ENCODE results near the gene EFNA5.

Gene EFNA5

DNA sequence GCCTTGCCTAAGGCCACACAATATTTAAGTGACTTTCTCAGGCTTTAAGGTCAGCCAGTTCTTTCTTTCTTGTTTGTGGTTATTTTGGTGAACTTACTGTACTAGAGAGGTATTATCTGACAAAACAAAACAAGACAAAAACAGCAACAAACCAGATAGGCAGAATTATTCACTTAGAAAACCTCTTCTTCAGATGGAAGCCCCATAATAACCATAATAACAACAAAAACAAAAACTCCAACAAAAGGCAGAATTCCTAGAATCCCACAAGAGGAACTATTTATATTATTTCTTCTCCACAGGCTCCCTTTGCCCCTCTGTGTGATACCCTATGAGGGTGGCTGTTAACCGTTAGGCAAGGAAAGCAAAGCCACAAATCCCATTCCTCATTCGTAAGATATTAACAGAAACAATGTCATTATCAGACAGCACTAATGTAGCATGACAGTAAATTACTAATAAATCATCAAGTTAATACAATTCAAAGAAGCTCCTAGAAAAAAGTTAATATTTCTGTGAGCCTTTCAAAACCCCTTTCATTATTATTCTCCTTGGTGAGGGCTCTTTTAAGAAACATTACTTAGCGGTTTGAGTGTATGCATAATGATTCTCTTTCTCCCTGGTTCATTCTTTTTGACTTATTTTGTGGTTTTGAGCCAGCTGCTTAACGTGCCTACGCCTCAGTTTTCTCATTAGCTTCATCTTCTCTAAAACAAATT is 274.9 kb downstream of the EFNA5 start:
- TF ChIP-seq GATA2 (IDR thresholded peaks at IDR 0.05; ENCODE audit: low read depth, low read length): no peak
- no peak for TF ChIP-seq GATA3 (IDR thresholded peaks at IDR 0.05; ENCODE audit: low read depth, low read length)

GRCh38 chr5:107393851-107394250 is 276.9 kb downstream of the EFNA5 start:
- TF ChIP-seq GATA2 (IDR thresholded peaks at IDR 0.05; ENCODE audit: low read depth, low read length) (no peak), GATA3 (IDR thresholded peaks at IDR 0.05; ENCODE audit: low read depth, low read length) (no peak)

DNA sequence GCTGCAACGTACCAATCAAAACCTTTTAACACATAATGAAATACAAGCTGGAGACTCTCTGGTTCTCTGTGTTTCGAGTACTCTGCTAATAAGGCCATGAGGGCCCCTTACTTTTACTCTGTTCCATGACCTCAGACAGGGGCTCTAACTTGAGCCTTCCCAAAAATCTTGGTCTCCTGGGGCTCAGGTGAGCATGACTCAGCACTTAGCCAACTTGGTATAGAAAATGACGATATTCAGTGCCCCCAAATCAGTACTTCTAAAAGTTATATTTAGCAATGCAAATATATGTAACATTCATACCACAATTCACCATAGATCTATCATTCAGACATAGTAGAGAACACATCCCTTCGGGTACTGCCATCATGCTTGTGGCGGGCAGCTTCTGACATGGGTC is 278.9 kb downstream of the EFNA5 start:
- TF ChIP-seq GATA3 (IDR thresholded peaks at IDR 0.05; ENCODE audit: low read depth, low read length) (no peak), GATA2 (IDR thresholded peaks at IDR 0.05; ENCODE audit: low read depth, low read length) (no peak)

DNA sequence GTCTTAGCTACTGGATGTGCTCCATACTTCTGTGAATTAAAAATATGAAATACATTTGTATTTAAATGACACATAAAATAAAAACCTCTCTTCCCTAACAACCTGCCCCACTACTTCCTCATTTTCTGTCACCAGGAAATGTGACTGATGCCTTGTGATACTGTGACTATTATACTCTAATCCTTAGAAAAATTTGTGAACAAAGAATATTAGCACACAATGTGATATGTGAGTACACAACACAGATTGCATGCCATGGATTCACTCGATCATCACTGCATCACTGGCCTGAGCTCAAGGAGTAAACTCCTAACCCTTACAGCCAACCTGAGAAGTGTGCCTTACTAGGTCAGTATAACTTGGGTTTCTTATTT is 281.0 kb downstream of the EFNA5 start:
- no peak for TF ChIP-seq GATA2 (IDR thresholded peaks at IDR 0.05; ENCODE audit: low read depth, low read length)
- no peak for TF ChIP-seq GATA3 (IDR thresholded peaks at IDR 0.05; ENCODE audit: low read depth, low read length)

DNA sequence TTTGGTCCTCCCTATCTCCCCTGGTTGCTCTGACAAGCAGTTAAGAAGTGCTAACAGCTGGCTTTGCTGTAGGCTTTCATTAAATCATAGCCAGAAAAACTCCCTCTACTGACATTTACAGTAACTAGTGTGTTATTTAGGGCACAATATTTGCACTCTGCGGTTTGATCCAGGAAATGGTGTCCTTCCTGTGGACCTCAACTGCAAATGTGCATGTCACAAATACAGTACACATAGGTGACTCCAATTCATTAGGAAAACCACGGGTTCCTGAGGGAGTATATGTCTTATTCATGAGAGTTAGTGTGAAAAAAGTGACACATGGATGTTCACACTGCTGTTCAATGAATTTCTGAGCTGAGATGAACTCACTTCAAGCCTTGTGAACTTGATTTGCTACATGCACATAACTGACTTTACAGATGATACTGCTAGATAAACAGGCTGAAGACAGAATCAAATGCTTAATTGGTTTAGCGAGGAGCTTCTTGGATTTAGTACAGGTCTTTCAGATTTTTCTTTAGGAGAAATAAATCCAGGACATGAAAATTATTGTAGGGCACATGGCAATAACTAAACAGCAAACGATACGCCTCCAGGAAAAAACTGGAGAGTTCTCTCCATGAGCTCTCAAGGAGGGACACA is 281.5 kb downstream of the EFNA5 start:
- no peak for TF ChIP-seq GATA2 (IDR thresholded peaks at IDR 0.05; ENCODE audit: low read depth, low read length)
- TF ChIP-seq GATA3 (IDR thresholded peaks at IDR 0.05; ENCODE audit: low read depth, low read length): no peak

GRCh38 chr5:107388141-107388861 is 282.4 kb downstream of the EFNA5 start:
- no peak for TF ChIP-seq GATA2 (IDR thresholded peaks at IDR 0.05; ENCODE audit: low read depth, low read length)
- TF ChIP-seq GATA3 (IDR thresholded peaks at IDR 0.05; ENCODE audit: low read depth, low read length): no peak

- no peak for TF ChIP-seq GATA3 (IDR thresholded peaks at IDR 0.05; ENCODE audit: low read depth, low read length)
- no peak for TF ChIP-seq GATA2 (IDR thresholded peaks at IDR 0.05; ENCODE audit: low read depth, low read length)
Observed at GRCh38 chr5:107387526-107388140, 283.1 kb downstream of the EFNA5 start.

DNA sequence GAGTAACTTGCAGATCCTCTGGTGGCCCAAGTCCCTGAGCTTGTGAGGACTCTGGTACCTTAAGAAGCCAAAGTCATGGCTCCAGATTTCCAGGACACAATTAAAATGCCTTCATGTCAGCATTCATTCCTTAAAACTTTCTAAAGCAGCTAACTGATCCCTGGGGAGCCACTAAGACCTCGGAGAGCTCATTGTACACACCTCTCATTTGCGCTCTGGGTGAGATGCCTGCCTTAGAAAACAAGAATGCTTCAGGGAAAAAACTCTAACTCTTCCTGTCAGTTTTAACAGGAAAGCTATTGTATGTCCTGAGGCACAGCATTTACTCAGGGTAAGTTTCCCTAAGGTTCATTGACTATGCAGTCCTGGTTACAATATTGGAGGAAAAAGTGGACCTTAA is 285.0 kb downstream of the EFNA5 start:
- no peak for TF ChIP-seq GATA3 (IDR thresholded peaks at IDR 0.05; ENCODE audit: low read depth, low read length)

DNA sequence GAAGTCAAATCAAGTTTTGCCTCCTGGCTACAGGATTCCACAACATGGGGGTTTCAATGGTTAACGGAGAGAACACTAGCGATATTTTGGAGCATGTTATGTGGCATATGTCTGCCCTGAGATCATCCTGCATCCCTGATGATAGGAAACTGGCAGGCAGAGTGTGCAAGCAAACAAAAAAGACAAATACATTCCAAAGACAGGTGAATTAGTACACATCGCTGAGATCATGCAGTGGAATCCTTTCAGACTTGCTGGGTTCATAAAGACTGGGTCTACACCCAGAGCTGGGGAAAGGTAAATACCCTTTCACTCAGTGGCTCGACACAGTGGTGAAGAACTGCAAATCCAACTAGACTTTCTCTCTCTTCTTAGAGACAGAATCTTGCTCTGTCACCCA is 286.5 kb downstream of the EFNA5 start:
- TF ChIP-seq GATA2 (IDR thresholded peaks at IDR 0.05; ENCODE audit: low read depth, low read length): no peak
- TF ChIP-seq GATA3 (IDR thresholded peaks at IDR 0.05; ENCODE audit: low read depth, low read length): no peak

DNA sequence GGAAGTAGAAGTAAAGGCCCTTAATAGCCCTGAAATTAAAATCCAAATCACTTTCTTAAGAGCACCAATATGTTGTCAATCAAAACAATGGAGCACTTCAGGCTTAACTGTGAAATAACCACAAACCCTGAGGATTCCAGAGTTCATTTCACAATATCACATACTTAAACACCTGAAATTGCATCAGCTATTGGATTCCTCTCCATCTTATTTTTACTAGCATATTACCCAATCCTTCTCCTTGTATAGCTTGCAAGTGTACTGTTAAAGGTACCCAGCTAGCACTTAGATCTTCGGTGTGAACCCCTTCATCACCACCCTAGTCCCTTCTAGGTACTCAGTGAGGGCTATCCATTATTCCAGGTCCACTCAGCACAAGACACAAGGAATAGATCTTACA is 287.3 kb downstream of the EFNA5 start:
- no peak for TF ChIP-seq GATA3 (IDR thresholded peaks at IDR 0.05; ENCODE audit: low read depth, low read length)
- no peak for TF ChIP-seq GATA2 (IDR thresholded peaks at IDR 0.05; ENCODE audit: low read depth, low read length)

- TF ChIP-seq GATA2 (IDR thresholded peaks at IDR 0.05; ENCODE audit: low read depth, low read length) (no peak), GATA3 (IDR thresholded peaks at IDR 0.05; ENCODE audit: low read depth, low read length) (no peak)
Observed at GRCh38 chr5:107381189-107381856, 289.4 kb downstream of the EFNA5 start.

- no peak for TF ChIP-seq GATA2 (IDR thresholded peaks at IDR 0.05; ENCODE audit: low read depth, low read length)
- no peak for TF ChIP-seq GATA3 (IDR thresholded peaks at IDR 0.05; ENCODE audit: low read depth, low read length)
Observed at GRCh38 chr5:107380654-107381053, 290.1 kb downstream of the EFNA5 start.

GRCh38 chr5:107378218-107378899 is 292.4 kb downstream of the EFNA5 start:
- TF ChIP-seq GATA2 (IDR thresholded peaks at IDR 0.05; ENCODE audit: low read depth, low read length): no peak
- no peak for TF ChIP-seq GATA3 (IDR thresholded peaks at IDR 0.05; ENCODE audit: low read depth, low read length)

DNA sequence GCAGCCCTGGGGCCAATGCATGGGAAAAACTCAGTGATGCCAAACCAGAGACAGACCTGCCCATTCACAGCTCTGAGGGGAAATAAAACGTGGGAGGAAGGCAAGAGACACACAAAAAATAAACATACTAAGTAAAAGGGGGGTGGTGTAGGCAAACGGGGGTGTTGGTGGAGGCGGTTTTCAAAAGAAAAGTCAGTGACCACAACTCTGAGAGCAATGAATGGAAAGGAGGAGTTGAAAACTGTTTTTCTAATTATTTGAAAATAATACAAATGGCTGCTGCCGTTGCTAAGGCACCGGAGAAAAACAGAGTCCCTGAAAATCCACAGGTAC is 293.5 kb downstream of the EFNA5 start:
- TF ChIP-seq GATA3 (IDR thresholded peaks at IDR 0.05; ENCODE audit: low read depth, low read length): no peak
- TF ChIP-seq GATA2 (IDR thresholded peaks at IDR 0.05; ENCODE audit: low read depth, low read length): no peak

Data from SH-SY5Y (cell line).